HG02759 (cell line): ENCODE data around the gene NTN5.
A peak's percentile ranks its signal among the peaks of the same experiment; 100 is the strongest.

ENCODE experiments used
- ATAC-seq: cut with Tn5 transposase; IDR thresholded peaks from one replicate; pipeline ENCODE4 v1.9.1; 2021; ENCODE audit warnings: mild to moderate bottlenecking, moderate library complexity; ENCODE audit not compliant: unreplicated experiment

Gene NTN5

GRCh38 chr19:48631225-48631624, 41.6 kb downstream of the NTN5 start:
- ATAC-seq = no peak

DNA sequence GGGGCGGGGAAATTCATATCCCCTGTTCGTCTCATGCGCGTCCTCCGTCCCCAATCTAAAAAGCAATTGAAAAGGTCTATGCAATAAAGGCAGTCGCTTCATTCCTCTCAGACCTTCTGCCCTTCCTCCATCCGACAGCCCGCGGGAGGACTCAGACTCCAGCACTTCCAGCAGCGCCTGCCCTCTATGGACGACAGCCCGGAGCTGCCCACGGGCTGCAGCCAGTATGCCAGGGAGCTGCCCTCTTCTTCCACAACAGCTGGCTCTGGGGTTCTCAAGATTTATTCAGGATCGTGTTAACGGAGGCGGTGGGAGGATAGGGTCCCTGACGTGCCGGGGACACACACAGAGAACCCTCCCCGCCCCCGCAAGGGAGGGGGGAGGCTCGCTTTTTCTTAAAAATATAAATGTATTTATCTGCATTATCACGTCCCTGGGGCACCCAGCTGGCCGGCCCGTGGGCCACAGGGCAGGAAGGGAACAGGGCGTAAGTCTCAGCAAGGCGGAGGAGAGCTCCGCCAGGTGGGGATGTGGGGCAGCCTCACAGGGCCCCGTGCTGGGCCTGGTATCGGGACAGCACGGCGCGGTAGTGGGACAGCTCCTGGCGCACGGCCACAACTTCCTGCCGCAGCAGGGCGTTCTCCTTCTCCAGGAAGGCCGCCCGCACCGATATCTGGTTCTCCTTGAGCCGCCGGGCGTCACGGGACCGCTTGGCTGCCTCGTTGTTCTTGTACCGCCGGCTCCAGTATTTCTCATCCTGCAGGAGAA, 42.3 kb downstream of the NTN5 start:
- no peak for ATAC-seq

GRCh38 chr19:48629599-48630295, 43.1 kb downstream of the NTN5 start:
- no peak for ATAC-seq

- ATAC-seq = no peak
Measured at GRCh38 chr19:48629297-48629598, 43.6 kb downstream of the NTN5 start.

- ATAC-seq = no peak
Measured at GRCh38 chr19:48628486-48629296, 44.1 kb downstream of the NTN5 start.

DNA sequence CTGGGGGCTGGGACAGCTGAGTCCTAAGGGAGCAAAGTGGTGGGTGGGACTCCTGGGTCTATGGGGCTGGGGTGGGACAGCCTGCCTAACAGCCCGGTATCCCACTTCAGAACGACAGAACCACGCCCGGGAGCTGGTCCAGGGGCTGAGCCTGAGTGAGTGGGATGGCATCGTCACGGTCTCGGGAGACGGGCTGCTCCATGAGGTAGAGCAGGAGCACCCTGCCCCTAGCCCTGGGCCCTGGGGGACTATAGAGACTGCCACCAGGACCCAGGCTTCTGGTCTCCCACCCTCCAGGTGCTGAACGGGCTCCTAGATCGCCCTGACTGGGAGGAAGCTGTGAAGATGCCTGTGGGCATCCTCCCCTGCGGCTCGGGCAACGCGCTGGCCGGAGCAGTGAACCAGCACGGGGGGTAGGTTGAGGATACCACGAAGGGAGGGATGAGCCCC, 44.9 kb downstream of the NTN5 start:
- ATAC-seq = no peak

GRCh38 chr19:48627201-48627864, 45.5 kb downstream of the NTN5 start:
- ATAC-seq = no peak

DNA sequence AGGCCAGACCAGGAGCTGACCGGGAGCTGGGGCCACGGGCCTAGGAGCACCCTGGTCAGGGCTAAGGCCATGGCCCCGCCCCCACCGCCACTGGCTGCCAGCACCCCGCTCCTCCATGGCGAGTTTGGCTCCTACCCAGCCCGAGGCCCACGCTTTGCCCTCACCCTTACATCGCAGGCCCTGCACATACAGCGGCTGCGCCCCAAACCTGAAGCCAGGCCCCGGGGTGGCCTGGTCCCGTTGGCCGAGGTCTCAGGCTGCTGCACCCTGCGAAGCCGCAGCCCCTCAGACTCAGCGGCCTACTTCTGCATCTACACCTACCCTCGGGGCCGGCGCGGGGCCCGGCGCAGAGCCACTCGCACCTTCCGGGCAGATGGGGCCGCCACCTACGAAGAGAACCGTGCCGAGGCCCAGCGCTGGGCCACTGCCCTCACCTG, 46.9 kb downstream of the NTN5 start:
- no peak for ATAC-seq

GRCh38 chr19:48624791-48625723, 47.8 kb downstream of the NTN5 start:
- ATAC-seq = no peak

DNA sequence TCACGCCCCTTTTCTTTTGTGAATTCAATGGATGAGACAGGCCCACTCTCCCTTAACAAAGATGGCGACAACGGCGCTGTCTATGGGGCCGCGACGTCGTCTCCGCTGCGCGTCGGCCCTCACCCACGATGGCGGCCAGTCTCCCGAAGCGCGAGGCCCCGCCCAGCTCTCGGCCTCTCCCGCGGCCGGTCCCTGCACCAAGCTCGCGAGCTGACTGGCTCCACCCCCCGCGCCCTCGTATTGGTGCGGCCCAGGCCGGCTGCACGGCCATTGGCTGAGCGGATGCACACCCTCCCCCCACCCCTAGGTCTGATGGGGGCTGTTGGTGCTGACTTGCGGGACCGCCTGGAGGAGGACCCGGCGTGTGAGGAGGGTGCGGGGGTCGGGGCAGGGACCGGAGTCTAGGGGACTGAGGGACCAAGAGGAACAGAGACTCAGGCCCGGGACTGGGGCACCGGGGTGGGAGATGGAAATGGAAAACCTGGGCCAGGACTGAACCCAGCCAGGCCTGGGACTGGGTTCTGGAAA, 48.7 kb downstream of the NTN5 start:
- peak; percentile 64 for ATAC-seq

GRCh38 chr19:48623556-48624066, 49.2 kb downstream of the NTN5 start:
- ATAC-seq = no peak

DNA sequence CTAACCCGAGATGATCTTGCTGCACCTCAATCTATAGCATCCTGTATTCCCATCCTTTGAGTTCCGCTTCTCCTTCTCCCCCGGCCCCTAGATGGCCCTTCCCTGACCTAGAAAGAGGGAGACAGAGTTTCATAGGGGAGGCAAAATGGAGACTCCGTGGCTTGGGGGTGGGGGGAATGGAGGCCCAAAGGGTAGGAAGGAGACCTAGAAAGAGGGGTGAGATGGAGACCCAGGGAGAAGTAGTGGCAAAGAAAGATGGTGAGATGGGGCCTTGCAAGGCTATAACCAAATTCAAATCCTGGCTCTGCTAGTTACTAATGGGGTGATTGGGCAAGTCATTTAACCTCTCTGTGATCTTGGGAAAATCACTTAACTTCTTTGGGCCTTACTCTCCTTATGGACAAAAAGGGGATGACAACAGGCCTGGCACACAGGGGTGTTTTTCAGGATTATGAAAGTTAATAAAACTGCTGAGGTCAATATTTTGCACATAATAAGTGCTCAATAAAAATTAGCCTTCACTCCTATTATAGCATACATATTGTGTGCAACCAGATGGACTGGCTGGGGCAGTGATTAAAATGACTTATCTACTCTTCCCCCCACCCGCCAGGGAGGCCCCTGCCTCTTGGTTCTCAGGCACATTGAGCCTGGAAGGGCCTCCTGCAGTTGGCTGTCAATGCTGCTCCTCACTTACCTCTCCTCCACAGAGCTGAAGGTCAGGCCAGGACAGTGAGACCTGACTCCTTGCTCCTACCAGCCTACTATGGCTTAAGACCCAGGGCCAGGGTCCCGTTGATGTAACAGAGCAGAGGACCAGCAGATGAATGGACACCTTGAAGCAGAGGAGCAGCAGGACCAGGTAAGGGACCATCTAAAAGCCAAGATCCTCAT, 52.9 kb downstream of the NTN5 start:
- no peak for ATAC-seq

DNA sequence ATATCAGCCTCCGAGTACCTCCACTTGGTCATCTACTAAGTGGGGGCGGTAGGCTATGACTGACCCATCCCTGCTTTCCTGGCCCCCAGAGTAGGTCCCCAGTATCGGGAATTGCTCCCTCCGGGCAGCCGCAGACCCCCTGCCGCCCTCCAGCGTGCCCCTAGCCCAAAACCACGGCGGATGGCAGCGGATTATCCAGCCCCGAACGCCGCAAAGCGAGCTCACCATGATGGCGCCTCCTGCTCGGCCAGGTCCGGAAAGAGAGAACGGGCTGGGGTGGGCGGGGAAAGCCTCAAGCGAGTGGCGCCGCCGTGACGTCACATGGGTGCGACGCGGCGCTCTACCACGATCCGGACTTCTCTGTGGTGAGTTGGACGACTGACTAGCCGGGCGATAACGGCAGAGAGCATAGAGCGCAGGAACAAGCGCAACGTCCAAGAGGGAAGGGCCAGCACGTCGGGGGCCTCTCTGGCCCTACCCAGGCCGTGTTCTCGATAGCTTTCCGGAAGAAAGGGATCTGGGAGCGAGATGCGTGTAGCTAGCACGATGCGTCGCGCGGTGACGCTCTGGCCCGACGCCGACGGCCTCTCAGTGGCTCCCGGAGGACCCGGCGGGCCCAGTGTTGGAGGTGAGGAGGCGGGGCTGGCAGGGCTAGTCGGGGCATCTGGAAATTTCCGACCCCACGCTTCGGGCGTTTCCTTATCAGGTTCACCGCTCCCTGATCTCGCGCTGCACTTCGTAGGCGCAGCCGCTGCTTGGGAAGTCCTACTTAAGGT, 53.7 kb downstream of the NTN5 start, which contains the start of the genes RPL18 and SPHK2:
Gene RPL18, minus strand, starts transcription at position 263 of the 776 bp plus-strand sequence. Its CDS starts 35 bp downstream, at position 228.
Gene SPHK2, plus strand, starts transcription at position 591 of the 776 bp plus-strand sequence. CDS start 1,009 bp downstream, outside the sequence.
- ATAC-seq = peak; percentile 85

GRCh38 chr19:48618278-48618915, 54.4 kb downstream of the NTN5 start:
- no peak for ATAC-seq

DNA sequence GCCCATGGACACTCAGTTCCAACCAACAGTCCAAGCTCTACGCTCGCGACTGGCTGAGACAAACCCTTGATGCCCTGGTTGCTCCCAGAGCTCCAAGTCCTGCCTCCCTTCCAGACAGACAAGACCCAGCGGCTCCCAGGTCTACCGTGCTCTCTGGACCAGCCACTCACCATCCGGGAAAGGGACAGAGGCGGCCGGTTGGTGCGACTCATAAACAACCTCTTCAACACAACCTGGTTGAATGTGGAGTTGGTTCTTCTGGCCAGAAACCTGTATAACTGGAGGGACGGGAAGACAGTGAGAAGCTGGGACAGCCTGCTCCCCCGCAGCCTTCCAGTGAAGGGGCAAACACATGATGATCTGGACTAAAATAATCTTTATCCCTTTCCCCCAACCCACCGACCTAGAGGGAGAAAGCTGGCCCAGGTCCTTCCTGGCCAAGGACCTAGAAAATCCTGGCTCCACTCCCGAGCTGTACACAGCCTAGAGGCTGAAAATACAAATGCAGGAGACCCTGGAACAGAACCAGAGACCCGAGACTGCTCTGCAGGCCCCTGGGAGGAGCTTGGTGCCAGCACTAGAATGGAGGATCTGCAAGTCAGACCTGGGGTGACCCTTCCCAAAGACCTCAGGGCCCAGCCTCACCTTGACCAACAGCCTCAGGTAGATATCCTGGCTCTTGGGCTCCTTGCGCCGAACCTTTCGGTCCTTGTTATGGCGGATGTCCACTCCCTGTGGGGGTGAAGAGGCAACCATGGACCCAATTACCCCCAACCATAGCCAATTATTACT, 55.5 kb downstream of the NTN5 start:
- no peak for ATAC-seq

- ATAC-seq = no peak
Measured at GRCh38 chr19:48616491-48617056, 56.2 kb downstream of the NTN5 start.
